Measurements from ENCODE around the gene CHRM1. TPM values are rescaled to one million over a fixed set of nuclear protein-coding genes. Genes with fewer than 3 reads are reported as not detected.

The CHRM1 gene
- total RNA-seq, 1 experiment from 2014 or later: not detected

GRCh38 chr11:62889126-62889483 is 32.1 kb downstream of the CHRM1 start:
- Histone ChIP-seq H3K9me3 (ENCODE audit: low read length) (no peaks in the 10 kb centered on the region), H3K36me3 (ENCODE audit: low read depth, low read length) (peaks cover 51% of the 10 kb centered on the region), H2AFZ (ENCODE audit: low read length) (no peak overlapping the region), H3K4me3 (ENCODE audit: low read length) (no peak overlapping the region), H3K27me3 (ENCODE audit: low read length) (no peaks in the 10 kb centered on the region), H3F3A (ENCODE audit: low read length, unreplicated experiment) (peaks cover 4% of the 10 kb centered on the region), H3K4me1 (ENCODE audit: insufficient read depth, low read length) (peaks cover 6% of the 10 kb centered on the region), H3K27ac (ENCODE audit: low read length) (no peak overlapping the region), H3K9me2 (replicated peaks; ENCODE audit: low read length) (no peaks in the 10 kb centered on the region), H3K79me2 (ENCODE audit: low read length) (peaks cover 28% of the 10 kb centered on the region), H3K9ac (ENCODE audit: low read length) (no peak overlapping the region), H3K4me2 (ENCODE audit: low read length) (no peak overlapping the region), H4K20me1 (ENCODE audit: low read length) (peaks cover 55% of the 10 kb centered on the region)
- intact Hi-C loops (cut with micrococcal nuclease): no loop called here
- ATAC-seq (no peak; the same call in 1 of the 2 replicates), DNase-seq (no peak)
- TF ChIP-seq EZH2 (IDR thresholded peaks at IDR 0.05; ENCODE audit: low read length, unreplicated experiment) (no peak), EZH2phosphoT487 (IDR thresholded peaks at IDR 0.05; ENCODE audit: borderline replicate concordance, low read length) (no peak), CTCF (conservative IDR thresholded peaks at IDR 0.05; ENCODE audit: low read depth, low read length) (no peak)
- ChIA-PET CTCF (no interaction called here), POLR2A (ENCODE audit: unreplicated experiment) (interaction anchor here (0.6 kb wide), 1 partner anchor 315 kb away, joined by 3 read pairs; no protein-coding TSS in a partner anchor)
- BruUV-seq (replicated peaks): no TSS peak

- no TSS peak for BruUV-seq (replicated peaks)
- intact Hi-C loops (cut with micrococcal nuclease): no loop called here
- Histone ChIP-seq H3K4me2 (ENCODE audit: low read length) (no peak overlapping the region), H3K36me3 (ENCODE audit: low read depth, low read length) (peaks cover 58% of the 10 kb centered on the region), H3K9me2 (replicated peaks; ENCODE audit: low read length) (no peaks in the 10 kb centered on the region), H3F3A (ENCODE audit: low read length, unreplicated experiment) (peaks cover 4% of the 10 kb centered on the region), H3K27ac (ENCODE audit: low read length) (no peak overlapping the region), H4K20me1 (ENCODE audit: low read length) (peaks cover 62% of the 10 kb centered on the region), H3K4me1 (ENCODE audit: insufficient read depth, low read length) (peaks cover 13% of the 10 kb centered on the region), H3K4me3 (ENCODE audit: low read length) (no peak overlapping the region), H3K9ac (ENCODE audit: low read length) (no peak overlapping the region), H3K9me3 (ENCODE audit: low read length) (no peaks in the 10 kb centered on the region), H3K27me3 (ENCODE audit: low read length) (no peaks in the 10 kb centered on the region), H3K79me2 (ENCODE audit: low read length) (peaks cover 35% of the 10 kb centered on the region), H2AFZ (ENCODE audit: low read length) (no peak overlapping the region)
- ATAC-seq: no peak
- no peak for DNase-seq
- ChIA-PET POLR2A (ENCODE audit: unreplicated experiment) (no interaction called here), CTCF (no interaction called here)
- TF ChIP-seq CTCF (conservative IDR thresholded peaks at IDR 0.05; ENCODE audit: low read depth, low read length): no peak
- no peak for TF ChIP-seq EZH2phosphoT487 (IDR thresholded peaks at IDR 0.05; ENCODE audit: borderline replicate concordance, low read length)
- no peak for TF ChIP-seq EZH2 (IDR thresholded peaks at IDR 0.05; ENCODE audit: low read length, unreplicated experiment)
Measured at GRCh38 chr11:62888406-62888805, 32.8 kb downstream of the CHRM1 start.

GRCh38 chr11:62885137-62885750 is 35.9 kb downstream of the CHRM1 start:
- peaks cover 59% of the 10 kb centered on the region for H3K79me2 ChIP-seq (ENCODE audit: low read length)
- H3F3A ChIP-seq (ENCODE audit: low read length, unreplicated experiment): peaks cover 7% of the 10 kb centered on the region
- no peak overlapping the region for H2AFZ ChIP-seq (ENCODE audit: low read length)
- H3K9me2 ChIP-seq (replicated peaks; ENCODE audit: low read length): no peaks in the 10 kb centered on the region
- H3K36me3 ChIP-seq (ENCODE audit: low read depth, low read length): peaks cover 75% of the 10 kb centered on the region
- no TSS peak for BruUV-seq (replicated peaks)
- ATAC-seq (no peak), DNase-seq (no peak)
- no peaks in the 10 kb centered on the region for H3K9me3 ChIP-seq (ENCODE audit: low read length)
- no peak overlapping the region for H3K4me3 ChIP-seq (ENCODE audit: low read length)
- ChIA-PET POLR2A (ENCODE audit: unreplicated experiment) (no interaction called here), CTCF (interaction anchor here (0.8 kb wide), 1 partner anchor 1419 kb away, joined by 3 read pairs; no protein-coding TSS in a partner anchor)
- H3K27me3 ChIP-seq (ENCODE audit: low read length): no peaks in the 10 kb centered on the region
- no peak overlapping the region for H3K27ac ChIP-seq (ENCODE audit: low read length)
- no peak for TF ChIP-seq EZH2phosphoT487 (IDR thresholded peaks at IDR 0.05; ENCODE audit: borderline replicate concordance, low read length)
- TF ChIP-seq CTCF (conservative IDR thresholded peaks at IDR 0.05; ENCODE audit: low read depth, low read length): no peak
- TF ChIP-seq EZH2 (IDR thresholded peaks at IDR 0.05; ENCODE audit: low read length, unreplicated experiment): no peak
- no peak overlapping the region for H3K9ac ChIP-seq (ENCODE audit: low read length)
- intact Hi-C loops (cut with micrococcal nuclease): no loop called here
- H4K20me1 ChIP-seq (ENCODE audit: low read length): peaks cover 80% of the 10 kb centered on the region
- H3K4me1 ChIP-seq (ENCODE audit: insufficient read depth, low read length): peaks cover 27% of the 10 kb centered on the region
- 0 out of 2 replicates have a peak overlapping the region, but pooled peaks have one; percentile 9 for H3K4me2 ChIP-seq (ENCODE audit: low read length)
